Karpas-422 (cell line): ENCODE data around the gene ADAP1. TPM values are rescaled to one million over a fixed set of nuclear protein-coding genes. Genes with fewer than 3 reads are reported as not detected.
"Not testable (repeated sequence)": the region's sequence is repeated elsewhere in the genome, so short reads cannot be mapped to it uniquely, and the experiment has no call there.

Experiments used
- DNase-seq: peaks from one replicate; pipeline ENCODE4 v3.0.0-alpha.2; 2015
- H2AFZ ChIP-seq: fragments of 200-600 bp; sonication (generic); 2 replicates; pipeline ENCODE4 v1.6.1; 2014; ENCODE audit warnings: antibody characterized with exemption, low read length, mixed read lengths
- H3K27ac ChIP-seq: fragments of 200-600 bp; sonication (generic); 2 replicates; pipeline ENCODE4 v1.5.1; 2014; ENCODE audit warnings: mild to moderate bottlenecking, low read length, moderate library complexity
- H3K27me3 ChIP-seq: fragments of 200-600 bp; sonication (generic); 2 replicates; pipeline ENCODE4 v1.6.1; 2014; ENCODE audit warnings: low read length, mixed read lengths
- H3K36me3 ChIP-seq: fragments of 200-600 bp; sonication (generic); 2 replicates; pipeline ENCODE4 v1.6.1; 2014; ENCODE audit warnings: low read length, mixed read lengths; ENCODE audit not compliant: insufficient read depth
- H3K4me1 ChIP-seq: fragments of 200-600 bp; sonication (generic); 2 replicates; pipeline ENCODE4 v1.6.1; 2014; ENCODE audit warnings: mild to moderate bottlenecking, low read length, mixed read lengths
- H3K4me2 ChIP-seq: fragments of 200-600 bp; sonication (generic); 2 replicates; pipeline ENCODE4 v1.6.1; 2014; ENCODE audit warnings: low read length, low read depth, mild to moderate bottlenecking; ENCODE audit not compliant: poor library complexity, severe bottlenecking
- H3K4me3 ChIP-seq: fragments of 200-600 bp; sonication (generic); 2 replicates; pipeline ENCODE4 v1.5.1; 2014; ENCODE audit warnings: mild to moderate bottlenecking, antibody characterized with exemption, low read length, mixed read lengths
- H3K79me2 ChIP-seq: fragments of 200-600 bp; sonication (generic); 2 replicates; pipeline ENCODE4 v1.6.1; 2014; ENCODE audit warnings: mild to moderate bottlenecking, low read length, mixed read lengths
- H3K9ac ChIP-seq: fragments of 200-600 bp; sonication (generic); 2 replicates; pipeline ENCODE4 v1.6.0; 2014; ENCODE audit warnings: low read length
- H3K9me2 ChIP-seq: fragments of 200-600 bp; sonication (generic), shearing (Covaris generic); replicated peaks from 2 replicates; pipeline ENCODE4 v1.6.0; 2014; ENCODE audit warnings: mild to moderate bottlenecking, low read length, moderate library complexity; ENCODE audit not compliant: insufficient read depth
- H3K9me3 ChIP-seq: fragments of 300-700, 200-600 bp; sonication (generic); 2 replicates; pipeline ENCODE4 v1.6.1; 2014; ENCODE audit warnings: low read length, mixed read lengths
- H4K20me1 ChIP-seq: fragments of 200-600 bp; sonication (generic); 2 replicates; pipeline ENCODE4 v1.6.1; 2014; ENCODE audit warnings: mild to moderate bottlenecking, antibody characterized with exemption, low read length, low read depth; ENCODE audit not compliant: insufficient read depth
- total RNA-seq: library from RNA; depleted of rRNA; stranded (reverse); fragments of >200 nt; shearing (Covaris generic); gene quantifications from 2 replicates; pipeline ENCODE4 v1.2.3, GENCODE V29; 2014; ENCODE audit warnings: low replicate concordance

ADAP1 gene
- total RNA-seq, 1 experiment from 2014 or later: not detected

GRCh38 chr7:960269-960871 lies 5.9 kb upstream of the ADAP1 start:
- Histone ChIP-seq H3K27ac (no peak overlapping the region), H3K36me3 (no peaks in the 10 kb centered on the region), H3K4me1 (peaks cover 22% of the 10 kb centered on the region), H3K9me2 (no peaks in the 10 kb centered on the region), H3K9me3 (no peaks in the 10 kb centered on the region; the same call in 1 of the 2 replicates), H3K27me3 (no peaks in the 10 kb centered on the region), H4K20me1 (no peaks in the 10 kb centered on the region), H3K9ac (no peak overlapping the region), H3K4me3 (no peak overlapping the region), H3K4me2 (no peak overlapping the region), H2AFZ (no peak overlapping the region), H3K79me2 (no peaks in the 10 kb centered on the region)
- no peak for DNase-seq

DNA sequence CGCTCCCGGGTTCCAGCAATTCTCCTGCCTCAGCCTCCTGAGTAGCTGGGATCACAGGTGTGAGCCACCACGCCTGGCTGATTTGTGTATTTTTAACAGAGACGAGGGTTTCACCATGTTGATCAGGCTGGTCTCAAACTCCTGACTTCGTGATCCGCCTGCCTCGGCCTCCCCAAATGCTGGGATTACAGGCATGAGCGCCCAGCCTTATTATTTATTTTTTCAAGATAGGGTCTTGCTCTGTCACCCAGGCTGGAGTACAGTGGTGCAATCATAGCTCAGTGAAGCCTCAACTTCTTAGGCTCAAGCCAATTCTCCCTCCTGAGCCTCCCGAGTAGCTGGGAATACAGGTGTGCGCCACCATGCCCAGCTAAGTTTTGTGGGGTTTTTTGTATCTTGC lies 5.3 kb upstream of the ADAP1 start:
- H3K4me1 ChIP-seq: peaks cover 22% of the 10 kb centered on the region
- not testable (repeated sequence) for H4K20me1 ChIP-seq, H2AFZ ChIP-seq, H3K36me3 ChIP-seq, H3K79me2 ChIP-seq, H3K9me2 ChIP-seq, H3K27me3 ChIP-seq, DNase-seq, H3K9ac ChIP-seq, H3K27ac ChIP-seq, H3K9me3 ChIP-seq, H3K4me2 ChIP-seq, H3K4me3 ChIP-seq

- Histone ChIP-seq H2AFZ (no peak overlapping the region), H3K36me3 (no peaks in the 10 kb centered on the region), H3K4me2 (no peak overlapping the region), H4K20me1 (no peaks in the 10 kb centered on the region), H3K9me3 (no peaks in the 10 kb centered on the region; the same call in 1 of the 2 replicates), H3K4me3 (no peak overlapping the region), H3K27ac (no peak overlapping the region), H3K79me2 (no peaks in the 10 kb centered on the region), H3K9me2 (no peaks in the 10 kb centered on the region), H3K9ac (no peak overlapping the region), H3K4me1 (peaks cover 22% of the 10 kb centered on the region), H3K27me3 (no peaks in the 10 kb centered on the region)
- no peak for DNase-seq
These were observed 4.8 kb upstream of the ADAP1 start for GRCh38 chr7:959271-959670.

DNA sequence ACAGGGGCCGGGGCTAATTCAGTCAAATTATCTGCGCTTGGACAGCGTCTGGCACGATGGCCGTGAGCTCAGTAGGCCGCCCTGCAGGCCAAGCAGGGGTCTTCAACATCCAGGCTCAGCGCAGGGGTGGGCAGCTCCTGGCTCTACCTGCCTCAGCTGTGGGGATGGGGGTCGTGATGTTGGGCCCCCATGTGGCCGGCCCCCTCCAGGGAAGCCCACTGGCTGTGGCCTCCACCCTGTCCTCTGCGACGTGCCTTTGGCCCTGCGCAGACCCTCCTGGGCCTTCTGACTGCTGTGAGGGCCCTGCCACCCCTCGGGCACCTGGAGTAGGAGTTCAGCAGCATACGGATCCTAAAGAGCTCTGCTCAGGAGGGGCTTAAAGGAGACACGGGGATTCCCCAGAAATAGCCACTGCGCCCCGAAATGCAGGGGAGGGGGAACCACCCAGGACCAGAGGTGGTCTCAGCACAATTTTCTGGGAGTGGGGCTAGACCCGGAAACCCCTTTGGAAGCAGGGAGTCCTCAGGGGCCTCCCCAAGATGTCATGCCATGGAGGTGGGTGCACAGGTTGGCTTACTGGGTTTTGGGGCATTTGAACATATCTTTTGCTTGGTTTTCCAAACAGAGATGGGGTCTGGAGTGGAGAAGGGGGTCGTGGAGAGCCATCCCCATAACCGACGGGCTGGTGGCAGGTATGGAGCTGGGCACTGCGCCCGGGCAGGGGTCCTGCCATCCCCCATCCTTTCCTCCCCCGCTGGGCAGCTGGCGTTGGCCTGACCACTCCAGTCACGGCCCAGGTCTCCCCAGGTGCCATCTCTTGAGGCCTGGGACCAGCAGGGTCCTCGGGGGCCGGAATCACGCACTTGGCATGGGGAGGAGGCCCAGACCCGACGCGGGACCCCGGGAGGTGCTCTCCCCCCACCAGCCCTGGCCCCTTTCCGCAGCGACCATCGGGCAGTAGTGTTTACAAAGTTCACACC lies 4.0 kb upstream of the ADAP1 start:
- H3K4me2 ChIP-seq: no peak overlapping the region
- no peaks in the 10 kb centered on the region for H3K36me3 ChIP-seq
- DNase-seq: no peak
- no peaks in the 10 kb centered on the region; the same call in 1 of the 2 replicates for H3K9me3 ChIP-seq
- no peaks in the 10 kb centered on the region for H3K27me3 ChIP-seq
- no peaks in the 10 kb centered on the region for H3K79me2 ChIP-seq
- H3K4me3 ChIP-seq: no peak overlapping the region
- H3K4me1 ChIP-seq: peaks cover 22% of the 10 kb centered on the region
- no peaks in the 10 kb centered on the region for H4K20me1 ChIP-seq
- H3K9ac ChIP-seq: 0 out of 2 replicates have a peak overlapping the region, but pooled peaks have one; percentile 17
- H3K27ac ChIP-seq: no peak overlapping the region
- H3K9me2 ChIP-seq: no peaks in the 10 kb centered on the region
- no peak overlapping the region for H2AFZ ChIP-seq

GRCh38 chr7:957418-958220 lies 3.1 kb upstream of the ADAP1 start:
- Histone ChIP-seq H3K27me3 (no peaks in the 10 kb centered on the region), H3K27ac (no peak overlapping the region), H3K9ac (0 out of 2 replicates have a peak overlapping the region, but pooled peaks have one; percentile 17), H4K20me1 (no peaks in the 10 kb centered on the region), H3K4me1 (peaks cover 22% of the 10 kb centered on the region), H3K36me3 (no peaks in the 10 kb centered on the region), H3K9me2 (no peaks in the 10 kb centered on the region), H3K4me2 (no peak overlapping the region), H2AFZ (no peak overlapping the region), H3K9me3 (no peaks in the 10 kb centered on the region; the same call in 1 of the 2 replicates), H3K79me2 (no peaks in the 10 kb centered on the region), H3K4me3 (no peak overlapping the region)
- DNase-seq: peak; percentile 77

GRCh38 chr7:956031-956430 lies 1.6 kb upstream of the ADAP1 start:
- H3K4me3 ChIP-seq: no peak overlapping the region
- H3K79me2 ChIP-seq: no peaks in the 10 kb centered on the region
- DNase-seq: no peak
- H3K9me3 ChIP-seq: no peaks in the 10 kb centered on the region
- no peak overlapping the region for H2AFZ ChIP-seq
- H3K27me3 ChIP-seq: no peaks in the 10 kb centered on the region
- H3K4me2 ChIP-seq: no peak overlapping the region
- no peak overlapping the region for H3K9ac ChIP-seq
- peaks cover 22% of the 10 kb centered on the region for H3K4me1 ChIP-seq
- H3K27ac ChIP-seq: no peak overlapping the region
- no peaks in the 10 kb centered on the region for H3K9me2 ChIP-seq
- no peaks in the 10 kb centered on the region for H3K36me3 ChIP-seq
- H4K20me1 ChIP-seq: no peaks in the 10 kb centered on the region

- no peaks in the 10 kb centered on the region for H4K20me1 ChIP-seq
- H3K27me3 ChIP-seq: no peaks in the 10 kb centered on the region
- no peak overlapping the region for H3K9ac ChIP-seq
- no peak overlapping the region for H2AFZ ChIP-seq
- H3K27ac ChIP-seq: no peak overlapping the region
- H3K4me3 ChIP-seq: no peak overlapping the region
- H3K9me3 ChIP-seq: no peaks in the 10 kb centered on the region
- peaks cover 24% of the 10 kb centered on the region for H3K4me1 ChIP-seq
- no peaks in the 10 kb centered on the region for H3K36me3 ChIP-seq
- no peaks in the 10 kb centered on the region for H3K9me2 ChIP-seq
- DNase-seq: no peak
- H3K4me2 ChIP-seq: no peak overlapping the region
- no peaks in the 10 kb centered on the region for H3K79me2 ChIP-seq
These were observed 743 bp downstream of the ADAP1 start for GRCh38 chr7:953547-954327.
